H1 (cell line): ENCODE results near the gene GJD4. TPM values are rescaled to one million over a fixed set of nuclear protein-coding genes. Genes with fewer than 3 reads are reported as not detected.

Experiments
- CTCF ChIA-PET: fragments of 300-600 bp; sonication (Branson Sonifier 250); formaldehyde crosslinking; loops from one replicate; lab custom pipeline; 2021; ENCODE audit not compliant: partially characterized antibody; lab: Charles Lee
- POLR2A ChIA-PET: fragments of 300-600 bp; sonication (Branson Sonifier 250); formaldehyde crosslinking; loops from one replicate; lab custom pipeline; 2021; ENCODE audit warnings: inconsistent platforms; ENCODE audit not compliant: partially characterized antibody; lab: Charles Lee
- DNase-seq, 2 experiments: peaks; one replicate each; pipeline versions ENCODE4 v3.0.0 to v3.0.0-alpha.2; 2010 to 2022; ENCODE audit warnings: low spot score in 2 of 2, low read depth in 1 of 2, mixed read lengths in 1 of 2
- FAIRE-seq: peaks from 2 replicates; lab custom pipeline; 2011; peaks lifted over from hg19 to GRCh38; lab: Jason Lieb, UNC
- H2AFZ ChIP-seq: 2 replicates; pipeline ENCODE4 v1.8.1; 2012; ENCODE audit warnings: low read length, inconsistent platforms
- H2AK5ac ChIP-seq: 2 replicates; pipeline ENCODE4 v1.6.1; 2013; ENCODE audit warnings: low read depth, low read length
- H2BK120ac ChIP-seq: replicated peaks from 2 replicates; pipeline ENCODE3; 2013; ENCODE audit warnings: low read depth, low read length, inconsistent platforms
- H2BK12ac ChIP-seq: 2 replicates; pipeline ENCODE4 v1.6.1; 2013; ENCODE audit warnings: low read depth, low read length
- H2BK15ac ChIP-seq: 2 replicates; pipeline ENCODE4 v1.6.1; 2013; ENCODE audit warnings: low read length
- H2BK20ac ChIP-seq: 2 replicates; pipeline ENCODE4 v1.6.1; 2013; ENCODE audit warnings: low read length
- H2BK5ac ChIP-seq: 2 replicates; pipeline ENCODE4 v1.6.1; 2013; ENCODE audit warnings: low read depth, low read length
- H3K14ac ChIP-seq: 2 replicates; pipeline ENCODE4 v1.6.1; 2013; ENCODE audit warnings: inconsistent platforms; ENCODE audit not compliant: insufficient read length
- H3K18ac ChIP-seq: 2 replicates; pipeline ENCODE4 v1.6.1; 2013; ENCODE audit warnings: low read length; ENCODE audit errors: extremely low read depth
- H3K23ac ChIP-seq: 2 replicates; pipeline ENCODE4 v1.6.1; 2013; ENCODE audit warnings: inconsistent platforms; ENCODE audit not compliant: insufficient read length
- H3K23me2 ChIP-seq: 2 replicates; pipeline ENCODE4 v1.6.1; 2013; ENCODE audit warnings: low read depth, low read length
- H3K27ac ChIP-seq: 2 replicates; pipeline ENCODE4 v1.6.1; 2011; ENCODE audit warnings: low read depth, low read length, inconsistent platforms
- H3K27me3 ChIP-seq, 4 experiments: replicated peaks in 1 of 4; 1 replicate in 1 of 4; 2 replicates in 3 of 4; pipeline versions ENCODE4 v1.6.1 to v1.8.1; 2011 to 2013; ENCODE audit warnings: low read length in 3 of 4, mild to moderate bottlenecking in 3 of 4, inconsistent platforms in 2 of 4, mixed read lengths in 2 of 4, moderate library complexity in 1 of 4; ENCODE audit not compliant: control insufficient read depth in 3 of 4, insufficient read depth in 3 of 4; ENCODE audit errors: extremely low read depth in 1 of 4
- H3K36me3 ChIP-seq, 4 experiments: 2 replicates each; pipeline versions ENCODE4 v1.6.1 to v1.8.1; 2011 to 2013; ENCODE audit warnings: mild to moderate bottlenecking in 4 of 4, low read length in 3 of 4, moderate library complexity in 2 of 4, control low read depth in 1 of 4, inconsistent platforms in 1 of 4; ENCODE audit not compliant: insufficient read depth in 4 of 4, control insufficient read depth in 2 of 4
- H3K4ac ChIP-seq: replicated peaks from 2 replicates; pipeline ENCODE3; 2013; ENCODE audit warnings: low read length, low read depth, mixed read lengths, inconsistent platforms; ENCODE audit not compliant: insufficient read length
- H3K4me1 ChIP-seq, 4 experiments: replicated peaks in 1 of 4; 1 replicate in 1 of 4; 2 replicates in 3 of 4; pipeline versions ENCODE4 v1.6.1 to v1.8.1; 2011 to 2013; ENCODE audit warnings: low read length in 3 of 4, inconsistent platforms in 2 of 4, mixed read lengths in 1 of 4; ENCODE audit not compliant: insufficient read depth in 4 of 4, control insufficient read depth in 3 of 4
- H3K4me2 ChIP-seq, 2 experiments: 2 replicates each; pipeline versions ENCODE4 v1.6.1 to v1.8.1; 2011 to 2013; ENCODE audit warnings: low read depth in 2 of 2, low read length in 2 of 2, control low read depth in 1 of 2, inconsistent platforms in 1 of 2, mild to moderate bottlenecking in 1 of 2; ENCODE audit not compliant: insufficient read depth in 1 of 2
- H3K4me3 ChIP-seq, 4 experiments: fragments of 200-600, 300-600 bp in 1 of 4; sonication (generic), shearing (Covaris generic), sonication (Bioruptor Twin) in 1 of 4; 2 replicates each; pipeline versions ENCODE4 v1.5.1 to v1.8.1; 2011 to 2016; ENCODE audit warnings: low read length in 4 of 4, low read depth in 3 of 4, control low read depth in 2 of 4, inconsistent platforms in 2 of 4, mild to moderate bottlenecking in 2 of 4, mixed read lengths in 1 of 4, moderate library complexity in 1 of 4; ENCODE audit not compliant: insufficient read depth in 2 of 4; ENCODE audit errors: extremely low read depth in 1 of 4
- H3K56ac ChIP-seq: replicated peaks from 2 replicates; pipeline ENCODE3; 2013; ENCODE audit warnings: low read depth, mild to moderate bottlenecking, mixed read lengths, low read length, inconsistent platforms; ENCODE audit not compliant: insufficient read length
- H3K79me1 ChIP-seq: 2 replicates; pipeline ENCODE4 v1.6.1; 2013; ENCODE audit warnings: low read depth, low read length, control low read depth
- H3K79me2 ChIP-seq, 2 experiments: 2 replicates each; pipeline versions ENCODE4 v1.6.1 to v1.8.1; 2012 to 2013; ENCODE audit warnings: low read length in 2 of 2, mild to moderate bottlenecking in 2 of 2, inconsistent platforms in 1 of 2; ENCODE audit not compliant: insufficient read depth in 2 of 2, control insufficient read depth in 1 of 2
- H3K9ac ChIP-seq, 4 experiments: replicated peaks in 1 of 4; 1 replicate in 1 of 4; 2 replicates in 3 of 4; pipeline versions ENCODE4 v1.6.1 to v1.8.1; 2011 to 2013; ENCODE audit warnings: low read depth in 3 of 4, low read length in 3 of 4, control low read depth in 2 of 4, mild to moderate bottlenecking in 2 of 4, moderate library complexity in 2 of 4, inconsistent platforms in 1 of 4; ENCODE audit errors: extremely low read depth in 1 of 4
- H3K9me3 ChIP-seq, 2 experiments: 2 replicates each; pipeline versions ENCODE4 v1.6.1 to v1.8.1; 2012 to 2013; ENCODE audit warnings: mild to moderate bottlenecking in 2 of 2, moderate library complexity in 2 of 2, control low read depth in 1 of 2, inconsistent platforms in 1 of 2, low read depth in 1 of 2, low read length in 1 of 2, mixed read lengths in 1 of 2; ENCODE audit not compliant: insufficient read depth in 2 of 2
- H4K20me1 ChIP-seq, 2 experiments: replicated peaks in 1 of 2; 2 replicates each; pipeline versions ENCODE3 to v1.8.1; 2011 to 2013; ENCODE audit warnings: inconsistent platforms in 2 of 2, low read length in 2 of 2, mild to moderate bottlenecking in 1 of 2; ENCODE audit not compliant: insufficient read depth in 2 of 2, control insufficient read depth in 1 of 2
- H4K5ac ChIP-seq: 2 replicates; pipeline ENCODE4 v1.6.1; 2013; ENCODE audit warnings: low read length, low read depth, mixed read lengths, inconsistent platforms; ENCODE audit not compliant: insufficient read length
- H4K8ac ChIP-seq: 2 replicates; pipeline ENCODE4 v1.8.0; 2013; ENCODE audit warnings: mild to moderate bottlenecking, moderate library complexity, low read length, inconsistent platforms; ENCODE audit not compliant: insufficient read depth; ENCODE audit errors: extremely low read depth
- H4K91ac ChIP-seq: replicated peaks from 2 replicates; pipeline ENCODE3; 2013; ENCODE audit warnings: low read length, mixed read lengths, inconsistent platforms; ENCODE audit not compliant: insufficient read length
- FOSL1 ChIP-seq: IDR thresholded peaks from 2 replicates; pipeline ENCODE4 v1.6.1; 2011; ENCODE audit warnings: mild to moderate bottlenecking, low read depth, low read length, moderate library complexity; ENCODE audit not compliant: insufficient read depth
- HDAC2 ChIP-seq, 2 experiments: fragments of 300-600 bp in 1 of 2; sonication (generic) in 1 of 2; IDR thresholded peaks; 2 replicates each; pipeline ENCODE4 v1.6.1; 2011 to 2012; ENCODE audit warnings: low read depth in 2 of 2, low read length in 2 of 2, mild to moderate bottlenecking in 2 of 2, moderate library complexity in 2 of 2, borderline replicate concordance in 1 of 2, inconsistent platforms in 1 of 2
- KDM1A ChIP-seq: fragments of 200-600, 300-600 bp; sonication (generic); IDR thresholded peaks from 2 replicates; pipeline ENCODE4 v1.7.1; 2016; ENCODE audit warnings: mild to moderate bottlenecking, low read length, borderline replicate concordance
- MAFK ChIP-seq: IDR thresholded peaks from 2 replicates; pipeline ENCODE4 v1.6.1; 2012; ENCODE audit warnings: low read depth, mild to moderate bottlenecking, improper control_type of control experiment, low read length
- NRF1 ChIP-seq: IDR thresholded peaks from 2 replicates; pipeline ENCODE4 v1.6.1; 2011; ENCODE audit warnings: mild to moderate bottlenecking, low read depth, low read length, improper control_type of control experiment
- RNF2 ChIP-seq: fragments of 200-900, 300-1000 bp; sonication (generic); IDR thresholded peaks from 2 replicates; pipeline ENCODE4 v1.7.1; 2016; ENCODE audit warnings: borderline replicate concordance, low read depth, mild to moderate bottlenecking, antibody characterized with exemption, low read length; ENCODE audit not compliant: poor library complexity, severe bottlenecking; ENCODE audit errors: missing control alignments
- SIN3A ChIP-seq, 2 experiments: IDR thresholded peaks in 1 of 2; conservative IDR thresholded peaks in 1 of 2; 2 replicates each; pipeline ENCODE4 v1.6.1; 2011 to 2012; ENCODE audit warnings: low read length in 2 of 2, improper control_type of control experiment in 1 of 2, low read depth in 1 of 2, mild to moderate bottlenecking in 1 of 2
- SP1 ChIP-seq: IDR thresholded peaks from 2 replicates; pipeline ENCODE4 v1.6.1; 2011; ENCODE audit warnings: low read depth, low read length
- SRF ChIP-seq: IDR thresholded peaks from 2 replicates; pipeline ENCODE4 v1.6.1; 2011; ENCODE audit warnings: mild to moderate bottlenecking, low read depth, low read length, moderate library complexity
- TAF1 ChIP-seq: IDR thresholded peaks from 2 replicates; pipeline ENCODE4 v1.6.1; 2011; ENCODE audit warnings: mild to moderate bottlenecking, low read depth, low read length
- TBP ChIP-seq: IDR thresholded peaks from 2 replicates; pipeline ENCODE4 v1.6.1; 2011; ENCODE audit warnings: low read depth, low read length, improper control_type of control experiment
- TEAD4 ChIP-seq: IDR thresholded peaks from 2 replicates; pipeline ENCODE4 v1.6.1; 2012; ENCODE audit warnings: low read depth, low read length, inconsistent platforms, mixed read lengths
- YY1 ChIP-seq: IDR thresholded peaks from 2 replicates; pipeline ENCODE4 v1.6.1; 2011; ENCODE audit warnings: low read depth, mild to moderate bottlenecking, low read length
- ZNF274 ChIP-seq: IDR thresholded peaks from 2 replicates; pipeline ENCODE4 v1.7.0; 2012; ENCODE audit warnings: low read length, borderline replicate concordance; ENCODE audit errors: extremely low read depth
- whole genome bisulfite sequencing, 2 experiments: shearing (Covaris generic) in 1 of 2; methylation state at CpG; one replicate each; pipeline versions ENCODE4 v1.1.6 to v1.1.7; 2013 to 2015; ENCODE audit warnings: low lambda C conversion rate in 2 of 2, mixed read lengths in 2 of 2, inconsistent platforms in 1 of 2, low coverage in 1 of 2, missing lambda C conversion rate in 1 of 2; ENCODE audit not compliant: insufficient replicate concordance in 2 of 2, insufficient coverage in 1 of 2, insufficient read length in 1 of 2; ENCODE audit errors: extremely low coverage in 1 of 2, missing lambda C conversion rate in 1 of 2; 5-methylcytosine and 5-hydroxymethylcytosine counted together
- polyA plus RNA-seq, 7 experiments: library from polyadenylated mRNA; depleted of rRNA in 3 of 7; stranded (reverse) in 5 of 7; unstranded in 2 of 7; fragments of >200 nt in 5 of 7; fragments of 200-250 nt in 2 of 7; gene quantifications; 1 replicate in 5 of 7; 2 replicates in 1 of 7; 4 replicates in 1 of 7; pipeline versions ENCODE4 v1.2.1 to v1.2.3, GENCODE V29; 2011 to 2013; ENCODE audit warnings: missing spikeins in 2 of 7, mixed read lengths in 2 of 7
- total RNA-seq: library from RNA; stranded (reverse); fragmentation: NEBNext Ultra II Directional; extraction: Animal tissue kit (Norgen Biotek cat#: 25700); gene quantifications from 2 replicates; pipeline ENCODE4 v1.2.1, GENCODE V29; 2021

The GJD4 gene
- total and polyA plus RNA-seq, 2 of the 8 experiments (the other 6 are each of a cell fraction or from before 2014, with no cell fraction given) = not detected

GRCh38 chr10:35574924-35575352 lies 30.2 kb upstream of the GJD4 start:
- no peaks in the 10 kb centered on the region for H3K79me2 ChIP-seq
- H3K36me3 ChIP-seq = no peaks in the 10 kb centered on the region
- CTCF ChIA-PET = interaction anchor here (0.8 to 3.2 kb wide), 16 partner anchors 9 to 1206 kb away, joined by 3 to 19 read pairs (median 4); no protein-coding TSS in a partner anchor
- DNase-seq (peak; percentile 15 to 61), FAIRE-seq (no peak)
- H2AK5ac ChIP-seq = no peak overlapping the region
- H3K4me1 ChIP-seq = peaks cover 1 to 6% (median 5%) of the 10 kb centered on the region in 4 experiments; a peak in 6 of 7 replicates
- no peaks in the 10 kb centered on the region for H3K23me2 ChIP-seq
- no peak overlapping the region for H2BK5ac ChIP-seq
- H3K14ac ChIP-seq = no peak overlapping the region
- no peak overlapping the region for H4K91ac ChIP-seq
- no peak overlapping the region for H3K4me2 ChIP-seq
- H3K56ac ChIP-seq = no peak overlapping the region
- H3K9ac ChIP-seq = no peak overlapping the region
- POLR2A ChIA-PET = no interaction called here
- H3K23ac ChIP-seq = no peak overlapping the region
- no peak overlapping the region for H2BK20ac ChIP-seq
- no peaks in the 10 kb centered on the region for H3K9me3 ChIP-seq
- no peaks in the 10 kb centered on the region for H4K20me1 ChIP-seq
- H4K8ac ChIP-seq = no peak overlapping the region
- H2AFZ ChIP-seq = no peak overlapping the region
- H2BK15ac ChIP-seq = no peak overlapping the region
- no peak overlapping the region for H4K5ac ChIP-seq
- no peak overlapping the region for H3K4ac ChIP-seq
- H3K27ac ChIP-seq = no peak overlapping the region
- H2BK120ac ChIP-seq = no peak overlapping the region
- no peaks in the 10 kb centered on the region for H3K27me3 ChIP-seq
- H3K79me1 ChIP-seq = no peaks in the 10 kb centered on the region
- WGBS, 2 experiments = 88% methylated on average over 9 of the region's 9 CpGs; no CpG with 5 or more reads in 1 of the 2 experiments
- H2BK12ac ChIP-seq = no peak overlapping the region
- H3K18ac ChIP-seq = no peak overlapping the region; the same call in 1 of the 2 replicates
- H3K4me3 ChIP-seq = no peak overlapping the region
- TF ChIP-seq SRF = no peak
- no peak for TF ChIP-seq YY1
- no peak for TF ChIP-seq TBP
- no peak for TF ChIP-seq HDAC2 (IDR thresholded peaks at IDR 0.05; ENCODE audit: borderline replicate concordance in 1 of 2, low read depth in 2 of 2, low read length in 2 of 2)
- TF ChIP-seq MAFK = no peak
- TF ChIP-seq RNF2 = no peak
- no peak for TF ChIP-seq ZNF274
- no peak for TF ChIP-seq NRF1
- no peak for TF ChIP-seq SP1
- no peak for TF ChIP-seq FOSL1
- no peak for TF ChIP-seq SIN3A (conservative IDR thresholded peaks at IDR 0.05 in 1 of 2, IDR thresholded peaks at IDR 0.05 in 1 of 2; ENCODE audit: low read depth in 1 of 2, low read length in 2 of 2)
- no peak for TF ChIP-seq TEAD4
- no peak for TF ChIP-seq TAF1
- TF ChIP-seq KDM1A = no peak
